D721Med (cell line): ENCODE data around the gene RBM4B.

ENCODE experiments used
- DNase-seq: peaks from one replicate; pipeline ENCODE4 v3.0.0; 2011; ENCODE audit warnings: low spot score; ENCODE audit not compliant: insufficient read length
- FAIRE-seq: peaks from 2 replicates; lab custom pipeline; 2011; peaks lifted over from hg19 to GRCh38; lab: Jason Lieb, UNC
- TF ChIP-seq, protein P1 (sequence below): IDR thresholded peaks from 2 replicates; pipeline ENCODE4 v1.5.1; 2012; ENCODE audit warnings: mild to moderate bottlenecking, control low read depth; ENCODE audit not compliant: insufficient read depth; ENCODE audit errors: missing control alignments

RBM4B gene

DNA sequence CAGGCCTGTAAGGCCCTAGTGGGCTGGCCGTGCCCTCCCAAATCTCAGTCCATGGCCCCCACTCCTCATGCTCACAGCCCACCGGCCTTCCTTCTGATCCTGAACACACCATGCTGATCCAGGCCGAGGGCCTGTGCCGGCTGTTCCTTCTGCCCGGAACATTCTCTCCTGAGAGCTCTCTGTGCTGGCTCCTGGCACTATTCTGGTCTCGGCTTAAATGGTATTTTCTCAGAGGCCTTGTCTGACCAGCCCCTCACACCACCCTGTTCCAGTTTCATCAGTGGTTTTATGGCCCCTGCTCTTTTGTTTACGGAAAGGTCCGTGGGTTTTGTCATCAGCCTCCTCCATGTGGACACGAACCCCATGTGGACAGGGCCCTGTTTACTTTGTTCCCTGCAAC, 29.3 kb upstream of the RBM4B start:
- TF ChIP-seq, protein P1, sequence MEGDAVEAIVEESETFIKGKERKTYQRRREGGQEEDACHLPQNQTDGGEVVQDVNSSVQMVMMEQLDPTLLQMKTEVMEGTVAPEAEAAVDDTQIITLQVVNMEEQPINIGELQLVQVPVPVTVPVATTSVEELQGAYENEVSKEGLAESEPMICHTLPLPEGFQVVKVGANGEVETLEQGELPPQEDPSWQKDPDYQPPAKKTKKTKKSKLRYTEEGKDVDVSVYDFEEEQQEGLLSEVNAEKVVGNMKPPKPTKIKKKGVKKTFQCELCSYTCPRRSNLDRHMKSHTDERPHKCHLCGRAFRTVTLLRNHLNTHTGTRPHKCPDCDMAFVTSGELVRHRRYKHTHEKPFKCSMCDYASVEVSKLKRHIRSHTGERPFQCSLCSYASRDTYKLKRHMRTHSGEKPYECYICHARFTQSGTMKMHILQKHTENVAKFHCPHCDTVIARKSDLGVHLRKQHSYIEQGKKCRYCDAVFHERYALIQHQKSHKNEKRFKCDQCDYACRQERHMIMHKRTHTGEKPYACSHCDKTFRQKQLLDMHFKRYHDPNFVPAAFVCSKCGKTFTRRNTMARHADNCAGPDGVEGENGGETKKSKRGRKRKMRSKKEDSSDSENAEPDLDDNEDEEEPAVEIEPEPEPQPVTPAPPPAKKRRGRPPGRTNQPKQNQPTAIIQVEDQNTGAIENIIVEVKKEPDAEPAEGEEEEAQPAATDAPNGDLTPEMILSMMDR, result no peak
- DNase-seq (no peak), FAIRE-seq (no peak)

DNA sequence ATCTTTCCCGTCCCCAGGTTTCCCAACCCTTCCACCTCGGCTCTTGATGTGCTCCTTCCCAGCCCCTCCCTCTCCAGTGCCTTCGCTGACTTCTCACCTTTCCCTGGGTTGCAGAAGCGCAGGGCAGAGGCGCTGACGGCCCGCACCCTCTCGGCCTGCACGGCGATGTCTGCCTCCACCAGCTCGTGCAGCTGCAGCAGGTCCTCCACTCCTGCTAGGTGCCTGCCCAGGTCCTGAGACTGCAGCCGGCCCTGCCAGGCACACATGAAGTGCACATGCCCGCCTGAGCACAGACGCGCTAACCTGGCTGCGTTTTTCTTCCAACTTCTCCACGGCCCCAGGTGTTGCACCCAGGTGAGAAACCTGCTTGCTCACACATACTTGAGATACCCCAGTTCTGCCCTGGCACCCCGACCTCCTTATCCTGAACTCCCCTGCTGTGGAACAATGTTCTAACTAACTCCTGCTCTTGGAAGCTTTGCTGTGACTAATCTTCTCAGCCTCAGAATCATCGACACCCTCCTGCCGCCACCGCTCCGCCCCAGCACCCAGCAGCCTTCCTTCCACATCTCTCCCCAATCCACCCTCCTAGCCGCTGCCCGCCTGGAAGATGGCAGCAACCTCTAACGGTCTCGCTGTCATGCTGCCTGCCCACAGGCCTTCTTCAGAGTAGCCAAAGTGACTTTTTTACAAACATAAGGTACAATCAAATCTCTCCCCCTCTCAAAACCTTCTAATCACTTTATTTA, 28.1 kb upstream of the RBM4B start:
- DNase-seq, result no peak
- no peak for FAIRE-seq
- TF ChIP-seq, protein P1, result no peak

DNA sequence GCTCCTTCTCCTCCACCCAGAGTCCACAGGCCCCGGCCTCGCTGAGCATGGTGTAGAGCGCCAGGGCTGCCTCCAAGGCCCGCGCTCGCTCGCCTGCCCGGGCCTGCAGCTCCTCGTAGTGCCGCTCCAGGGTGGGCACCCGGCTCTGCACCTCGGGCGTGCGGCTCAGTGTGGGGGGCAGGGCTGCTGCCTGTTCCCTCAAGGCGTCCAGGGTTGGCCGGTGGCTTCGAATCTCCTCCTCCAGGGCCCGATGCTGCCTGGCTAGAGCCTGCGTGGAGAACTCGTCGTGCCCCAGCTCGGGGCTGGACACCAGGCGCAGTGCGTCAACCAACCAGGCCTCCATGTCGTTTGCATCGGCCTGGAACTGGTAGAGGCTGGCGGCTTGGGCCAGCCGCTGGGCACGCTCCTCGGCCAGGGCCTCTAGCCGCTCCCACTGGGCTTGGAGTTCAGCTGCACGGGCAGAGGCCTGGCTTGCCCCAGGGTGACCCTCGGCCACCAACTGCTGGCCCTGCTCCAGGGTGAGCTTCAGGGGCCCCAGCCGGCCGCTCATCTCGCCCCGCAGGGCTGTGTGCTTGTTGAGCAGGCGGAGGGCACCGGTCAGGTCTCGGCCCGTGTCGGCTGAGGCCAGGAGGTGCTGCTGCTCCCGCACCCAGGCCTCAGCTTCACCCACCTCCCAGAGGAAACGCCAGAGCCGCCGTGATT, 27.1 kb upstream of the RBM4B start:
- TF ChIP-seq, protein P1, result no peak
- FAIRE-seq (no peak), DNase-seq (no peak)

DNA sequence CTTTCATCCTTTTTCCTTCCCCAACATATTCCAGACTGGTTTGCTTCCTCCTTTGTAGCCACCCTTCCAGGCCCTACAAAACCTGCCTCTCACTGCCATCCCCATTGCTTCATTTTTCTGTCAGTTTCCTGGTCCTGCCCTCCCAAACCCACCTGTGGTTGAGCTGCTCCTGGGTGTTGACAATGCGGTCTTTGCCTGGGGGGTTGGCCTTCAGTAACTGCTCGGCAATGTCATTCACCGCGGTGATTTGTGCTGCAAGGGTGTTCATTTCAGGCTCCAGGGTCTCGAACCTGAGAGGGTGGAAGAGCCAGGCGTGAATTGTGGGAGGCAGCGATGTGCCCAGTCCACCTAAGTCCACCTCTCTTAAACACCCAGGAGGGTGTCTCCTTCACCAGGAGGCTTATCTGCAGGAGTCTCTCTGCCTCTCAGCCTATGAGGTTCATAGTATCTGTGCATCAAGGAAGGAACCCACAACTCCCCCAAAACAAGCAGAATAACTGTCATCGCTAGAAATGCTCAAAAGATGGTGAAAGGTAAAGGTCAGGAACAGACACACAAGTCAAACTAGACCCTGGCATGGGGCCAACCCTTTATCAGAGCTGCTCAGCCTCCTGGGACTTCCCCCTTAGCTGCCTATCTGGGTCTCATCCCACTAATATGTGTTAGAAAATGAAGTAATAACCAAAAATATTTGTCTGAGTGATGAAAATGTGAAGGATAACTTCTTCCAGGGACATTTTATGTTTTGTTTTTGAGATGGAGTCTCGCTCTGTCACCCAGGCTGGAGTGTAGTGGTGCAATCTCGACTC, 23.9 kb upstream of the RBM4B start:
- FAIRE-seq (no peak), DNase-seq (no peak)
- TF ChIP-seq, protein P1, result no peak

DNA sequence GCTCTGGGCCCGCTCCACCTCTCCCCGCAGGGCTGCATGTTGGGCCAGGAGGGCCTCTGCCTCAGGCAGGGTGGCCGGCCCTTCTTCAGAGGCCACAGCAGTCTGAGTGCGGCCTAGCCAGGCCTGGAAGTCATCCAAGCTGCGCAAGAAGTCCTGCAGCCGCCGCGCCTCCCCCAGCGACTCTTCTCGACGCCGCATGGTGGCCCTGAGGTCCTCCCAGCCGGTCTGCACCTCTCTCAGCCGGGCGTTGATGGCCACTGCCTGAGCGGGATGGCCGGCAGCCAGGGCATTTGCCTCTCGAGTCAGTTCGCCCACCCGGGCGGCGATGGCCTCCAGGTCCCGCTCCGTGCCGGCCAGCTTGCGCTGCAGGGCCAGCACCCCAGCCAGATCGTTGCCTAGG, 23.1 kb upstream of the RBM4B start:
- no peak for DNase-seq
- TF ChIP-seq, protein P1, result no peak
- FAIRE-seq, result no peak

DNA sequence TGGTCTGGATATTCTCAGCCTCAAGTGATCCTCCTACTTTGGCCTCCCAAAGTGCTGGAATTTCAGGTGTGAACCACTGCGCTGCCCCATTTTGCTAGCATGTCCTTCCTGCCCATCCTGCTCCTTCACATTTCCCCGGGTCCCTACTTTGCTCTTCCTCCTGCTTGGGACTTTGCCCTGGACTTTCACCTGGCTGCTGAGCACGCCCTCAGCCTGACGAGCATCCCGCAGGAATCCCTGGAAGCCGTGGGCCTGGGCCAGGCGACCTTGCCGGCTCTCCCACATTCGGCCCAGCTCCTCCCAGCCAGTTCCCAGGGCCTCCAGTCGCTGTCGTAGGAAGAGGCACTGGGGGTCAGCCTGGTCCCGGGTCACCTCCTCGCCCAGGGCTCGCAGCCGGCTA, 22.6 kb upstream of the RBM4B start:
- TF ChIP-seq, protein P1, result no peak
- no peak for FAIRE-seq
- DNase-seq, result no peak
